Activated B cell treated with CpG ODN at 0.5 μM for 24 hours (primary cell): Measurements from ENCODE around the gene NIPBL. TPM values are rescaled to one million over a fixed set of nuclear protein-coding genes. Genes with fewer than 3 reads are reported as not detected.

Source experiments
- ATAC-seq: fragments of 200-7000 bp; cut with Tn5 transposase; one replicate; pipeline ENCODE4 v1.10.0; 2021; ENCODE audit warnings: low read depth, mild to moderate bottlenecking, moderate library complexity
- CTCF ChIA-PET: fragments of 350-600 bp; sonication (Branson Sonifier 250); formaldehyde crosslinking; loops from one replicate; lab custom pipeline; 2021; ENCODE audit warnings: antibody characterized with exemption; lab: Charles Lee
- POLR2A ChIA-PET: fragments of 350-600 bp; sonication (Branson Sonifier 250); formaldehyde crosslinking; loops from one replicate; lab custom pipeline; 2021; ENCODE audit warnings: antibody characterized with exemption; lab: Charles Lee
- DNase-seq: peaks from one replicate; pipeline ENCODE4 v3.0.0; 2022
- H3K27ac Mint-ChIP-seq: one replicate; pipeline ENCODE4 v1.8.0; 2020; ENCODE audit warnings: mixed read lengths
- H3K27me3 Mint-ChIP-seq: one replicate; pipeline ENCODE4 v1.8.0; 2021; ENCODE audit warnings: mixed read lengths
- H3K36me3 Mint-ChIP-seq: one replicate; pipeline ENCODE4 v1.8.0; 2021; ENCODE audit warnings: low read depth, mixed read lengths
- H3K4me1 Mint-ChIP-seq: one replicate; pipeline ENCODE4 v1.8.0; 2021; ENCODE audit warnings: mixed read lengths
- H3K4me3 Mint-ChIP-seq: one replicate; pipeline ENCODE4 v1.8.0; 2020; ENCODE audit warnings: mild to moderate bottlenecking, mixed read lengths
- H3K9me3 Mint-ChIP-seq: one replicate; pipeline ENCODE4 v1.8.0; 2020; ENCODE audit warnings: mixed read lengths
- CTCF ChIP-seq: fragments of 200-600 bp; IDR thresholded peaks from one replicate; pipeline ENCODE4 v1.8.0; 2022; ENCODE audit warnings: antibody characterized with exemption, mild to moderate bottlenecking
- intact Hi-C: fragments of 100-400 bp; cut with micrococcal nuclease; formaldehyde crosslinking; loops from one replicate; pipeline ENCODE4 v1.15.1; 2024
- total RNA-seq: library from RNA; stranded (reverse); gene quantifications from 2 replicates; pipeline ENCODE4 v1.2.3, GENCODE V29; 2022

NIPBL gene
- total RNA-seq, 1 donor from 2014 or later, result 82.5 TPM

DNA sequence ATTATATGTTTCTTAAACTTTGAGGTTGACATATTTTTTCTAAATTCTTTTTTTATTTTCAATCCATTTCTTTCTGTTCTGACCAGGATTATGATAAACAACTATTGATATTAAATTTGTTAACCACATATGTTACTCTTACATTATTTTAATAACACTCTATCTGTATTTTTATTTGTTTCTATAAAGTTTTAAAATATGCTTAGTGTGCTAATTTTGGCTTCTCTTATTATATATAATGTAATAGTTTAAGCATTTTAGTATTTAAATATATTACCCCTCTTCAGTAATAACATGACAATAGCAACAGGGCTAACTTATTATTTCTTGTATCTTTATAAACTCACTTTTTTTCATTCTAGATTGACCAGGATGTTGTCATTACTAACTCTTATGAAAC lies 137.8 kb downstream of the NIPBL start:
- POLR2A ChIA-PET, result no interaction called here
- no peaks in the 10 kb centered on the region for H3K4me1 Mint-ChIP-seq
- DNase-seq (no peak), ATAC-seq (no peak)
- no peak for TF ChIP-seq CTCF
- intact Hi-C loops, result no loop called here
- no peaks in the 10 kb centered on the region for H3K9me3 Mint-ChIP-seq
- H3K27me3 Mint-ChIP-seq, result no peaks in the 10 kb centered on the region
- CTCF ChIA-PET, result no interaction called here
- H3K4me3 Mint-ChIP-seq, result no peak overlapping the region
- peaks cover 53% of the 10 kb centered on the region for H3K36me3 Mint-ChIP-seq
- no peak overlapping the region for H3K27ac Mint-ChIP-seq

DNA sequence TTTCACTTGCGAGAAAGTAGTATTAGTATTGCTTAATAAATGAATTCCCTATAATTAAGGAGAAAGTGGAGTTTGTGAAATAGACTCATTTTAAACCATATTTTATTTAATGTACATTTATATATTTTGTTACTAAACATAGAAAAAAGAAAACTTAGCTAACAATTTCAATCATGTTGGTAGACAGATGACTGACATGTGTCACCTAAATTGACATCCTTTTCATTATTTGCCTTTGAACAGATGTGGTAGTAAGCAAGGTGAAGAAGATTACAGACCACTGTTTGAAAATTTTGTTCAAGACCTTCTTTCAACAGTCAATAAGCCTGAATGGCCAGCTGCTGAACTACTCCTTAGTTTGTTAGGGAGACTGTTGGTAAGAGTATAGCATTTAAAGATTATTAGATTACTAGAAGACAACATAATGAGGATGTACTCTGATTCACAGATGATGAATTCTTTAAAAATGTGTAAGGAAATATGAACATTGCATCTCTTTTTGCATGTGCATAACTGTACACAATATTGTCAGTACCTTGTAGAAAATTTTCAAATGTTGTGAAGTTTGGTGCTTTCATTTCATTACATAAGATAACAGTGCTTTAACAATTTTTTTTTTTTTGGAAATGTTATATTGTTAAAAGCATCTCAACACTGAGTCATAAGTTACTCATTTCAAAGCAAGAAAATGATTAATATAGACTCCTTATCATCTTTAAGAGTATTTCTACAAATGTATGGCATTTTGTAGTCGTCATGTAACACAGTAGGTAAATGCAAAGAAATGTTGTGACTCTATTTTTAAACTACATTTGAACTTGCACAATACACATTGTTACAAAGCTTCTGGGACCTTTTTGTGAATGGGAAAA lies 139.5 kb downstream of the NIPBL start:
- H3K27me3 Mint-ChIP-seq, result no peaks in the 10 kb centered on the region
- peaks cover 56% of the 10 kb centered on the region for H3K36me3 Mint-ChIP-seq
- H3K4me1 Mint-ChIP-seq, result no peaks in the 10 kb centered on the region
- no peak overlapping the region for H3K4me3 Mint-ChIP-seq
- H3K27ac Mint-ChIP-seq, result no peak overlapping the region
- H3K9me3 Mint-ChIP-seq, result no peaks in the 10 kb centered on the region
- CTCF ChIA-PET, result no interaction called here
- no peak for TF ChIP-seq CTCF
- no peak for ATAC-seq
- DNase-seq, result no peak
- POLR2A ChIA-PET, result no interaction called here
- intact Hi-C loops, result loop anchor here (5.0 kb wide), 2 partner anchors 34 to 41 kb away; no protein-coding TSS in a partner anchor

- intact Hi-C loops, result no loop called here
- Mint-ChIP-seq H3K36me3 (peaks cover 68% of the 10 kb centered on the region), H3K4me1 (no peaks in the 10 kb centered on the region), H3K27me3 (no peaks in the 10 kb centered on the region), H3K27ac (no peak overlapping the region), H3K9me3 (no peaks in the 10 kb centered on the region), H3K4me3 (no peak overlapping the region)
- no peak for DNase-seq
- CTCF ChIA-PET, result no interaction called here
- POLR2A ChIA-PET, result no interaction called here
- no peak for TF ChIP-seq CTCF
- no peak for ATAC-seq
These were observed 152.3 kb downstream of the NIPBL start for GRCh38 chr5:37028910-37029309.

DNA sequence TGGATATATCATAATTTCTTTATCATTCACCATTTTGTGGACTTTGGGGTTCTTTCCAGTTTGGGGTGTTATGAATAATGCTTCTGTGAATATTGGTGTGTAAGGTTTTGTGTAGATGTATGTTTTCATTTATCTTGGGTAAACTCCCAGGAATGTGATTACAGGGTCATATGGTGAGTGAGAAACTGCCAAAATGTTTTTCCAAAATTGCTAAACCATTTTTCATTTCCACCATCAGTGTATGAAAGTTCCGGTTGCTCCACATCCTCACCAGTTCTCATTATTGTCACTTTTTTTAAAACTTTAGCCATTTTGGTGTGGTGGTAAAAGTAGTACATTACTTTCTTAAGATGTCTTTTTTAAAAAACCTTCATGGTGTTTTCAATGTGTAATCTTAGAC lies 152.9 kb downstream of the NIPBL start:
- intact Hi-C loops, result no loop called here
- Mint-ChIP-seq H3K27me3 (no peaks in the 10 kb centered on the region), H3K4me3 (no peak overlapping the region), H3K27ac (no peak overlapping the region), H3K4me1 (no peaks in the 10 kb centered on the region), H3K9me3 (no peaks in the 10 kb centered on the region), H3K36me3 (peaks cover 71% of the 10 kb centered on the region)
- no peak for DNase-seq
- CTCF ChIA-PET, result no interaction called here
- POLR2A ChIA-PET, result no interaction called here
- no peak for TF ChIP-seq CTCF
- ATAC-seq, result no peak

GRCh38 chr5:37034955-37035354 lies 158.4 kb downstream of the NIPBL start:
- DNase-seq, result no peak
- H3K4me1 Mint-ChIP-seq, result no peaks in the 10 kb centered on the region
- no peak for ATAC-seq
- intact Hi-C loops, result no loop called here
- H3K36me3 Mint-ChIP-seq, result peaks cover 58% of the 10 kb centered on the region
- H3K27me3 Mint-ChIP-seq, result no peaks in the 10 kb centered on the region
- H3K27ac Mint-ChIP-seq, result no peak overlapping the region
- CTCF ChIA-PET, result interaction anchor here (1.9 kb wide), 1 partner anchor 10 kb away, joined by 3 read pairs; no protein-coding TSS in a partner anchor
- TF ChIP-seq CTCF, result no peak
- no peaks in the 10 kb centered on the region for H3K9me3 Mint-ChIP-seq
- H3K4me3 Mint-ChIP-seq, result no peak overlapping the region
- POLR2A ChIA-PET, result no interaction called here
